ENCODE measurements around the gene STOX1.
"Not testable (repeated sequence)": the region's sequence is repeated elsewhere in the genome, so short reads cannot be mapped to it uniquely, and the experiment has no call there.

The STOX1 gene

DNA sequence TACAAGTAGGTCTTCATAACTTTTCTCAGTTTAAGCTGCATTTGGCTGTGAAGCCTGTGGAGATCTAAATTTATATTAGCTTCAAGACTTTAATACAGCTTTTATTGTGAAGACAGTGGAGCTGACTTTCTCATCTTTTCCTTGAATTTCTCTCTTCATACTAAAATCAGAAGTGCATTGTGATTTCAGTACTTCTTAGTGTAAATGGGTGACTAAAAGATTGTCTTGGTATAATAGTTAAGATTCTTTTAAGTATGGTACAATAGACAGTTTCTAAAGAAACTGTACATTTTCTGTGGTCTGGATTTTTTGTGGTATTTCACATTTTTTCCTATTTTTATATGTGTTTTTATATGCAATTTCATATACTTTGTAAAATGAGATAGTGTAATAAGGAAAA lies 107.7 kb downstream of the STOX1 start:
- Histone ChIP-seq H3K4me3 (no peak overlapping the region), H3K9me3 (no peaks in the 10 kb centered on the region), H3K27me3 (ENCODE audit: low read depth) (no peaks in the 10 kb centered on the region), H3K36me3 (replicated peaks) (peaks cover 49% of the 10 kb centered on the region), H3K4me1 (no peaks in the 10 kb centered on the region)
- no peak for DNase-seq (ENCODE audit: low spot score in 2 of 2)
- in situ Hi-C loops (cut with MboI; ENCODE audit: low sequenced_read_pairs): no loop called here

DNA sequence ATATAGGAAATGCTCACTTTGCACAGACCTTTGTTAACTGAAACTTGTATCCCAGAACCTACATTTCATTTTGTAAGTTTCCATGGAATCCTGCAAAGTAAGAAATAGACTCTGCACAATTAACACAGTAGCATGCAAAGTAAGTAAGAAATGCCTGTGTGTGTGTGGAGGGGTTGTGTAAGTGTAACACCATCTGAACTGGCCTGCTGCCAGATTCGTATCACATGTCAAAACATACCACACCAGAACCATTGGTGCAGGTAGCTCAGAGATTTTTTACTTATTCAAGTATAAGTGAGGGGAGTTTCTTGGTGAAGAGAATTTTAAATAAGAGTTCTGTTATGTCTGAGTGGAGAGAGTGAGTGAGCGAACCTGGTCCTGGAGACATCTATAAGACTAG lies 110.8 kb downstream of the STOX1 start:
- DNase-seq (ENCODE audit: low spot score in 2 of 2): no peak
- Histone ChIP-seq H3K27me3 (ENCODE audit: low read depth) (no peaks in the 10 kb centered on the region), H3K4me3 (no peak overlapping the region), H3K4me1 (no peaks in the 10 kb centered on the region), H3K36me3 (replicated peaks) (peaks cover 49% of the 10 kb centered on the region), H3K9me3 (no peaks in the 10 kb centered on the region)
- in situ Hi-C loops (cut with MboI; ENCODE audit: low sequenced_read_pairs): no loop called here

DNA sequence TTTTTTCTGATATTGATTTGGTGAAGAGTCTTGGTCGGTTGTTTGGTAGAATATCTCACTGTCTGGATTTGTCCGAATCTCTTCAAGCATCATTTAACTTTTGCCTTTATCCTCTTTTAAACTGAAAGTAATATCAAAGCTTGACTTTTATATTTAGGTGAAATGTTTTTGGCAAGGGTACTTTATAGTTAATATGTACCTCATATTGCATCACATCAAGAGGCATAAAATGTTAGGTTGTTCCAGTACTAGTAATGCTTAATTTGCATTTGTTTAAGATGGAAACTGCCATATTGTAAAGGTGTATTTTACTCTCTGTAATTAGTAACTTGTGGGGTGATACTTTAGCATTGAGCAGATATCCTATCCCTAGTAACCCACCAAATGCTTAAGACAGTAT lies 111.6 kb downstream of the STOX1 start:
- no peaks in the 10 kb centered on the region for H3K9me3 ChIP-seq
- DNase-seq (ENCODE audit: low spot score in 2 of 2): no peak
- in situ Hi-C loops (cut with MboI; ENCODE audit: low sequenced_read_pairs): no loop called here
- no peak overlapping the region for H3K4me3 ChIP-seq
- H3K27me3 ChIP-seq (ENCODE audit: low read depth): no peaks in the 10 kb centered on the region
- peaks cover 54% of the 10 kb centered on the region for H3K36me3 ChIP-seq (replicated peaks)
- no peaks in the 10 kb centered on the region for H3K4me1 ChIP-seq

DNA sequence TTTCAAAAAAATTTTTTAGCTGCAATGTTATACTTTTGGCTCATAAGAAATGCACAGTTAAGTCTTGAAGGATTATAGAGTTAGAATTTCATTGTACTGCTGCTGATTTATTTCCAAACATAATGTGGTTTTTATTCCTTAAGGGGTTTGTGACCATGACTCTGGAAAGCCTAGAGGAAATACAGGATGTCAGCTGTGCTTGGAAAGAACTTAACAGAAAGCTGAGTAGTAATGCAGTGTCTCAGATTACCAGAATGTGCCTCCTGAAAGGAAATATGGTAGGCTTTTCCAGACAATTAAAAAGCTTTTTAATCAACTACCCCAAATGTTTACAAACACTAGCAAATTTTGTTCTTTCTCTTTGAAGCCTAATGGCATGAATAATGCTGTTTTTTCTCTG lies 113.6 kb downstream of the STOX1 start:
- not testable (repeated sequence) for DNase-seq (ENCODE audit: low spot score in 2 of 2)
- H3K36me3 ChIP-seq (replicated peaks): peaks cover 60% of the 10 kb centered on the region

More for the DNA sequence above, 113.6 kb downstream of the STOX1 start:
- H3K27me3 ChIP-seq (ENCODE audit: low read depth); H3K4me1 ChIP-seq; H3K9me3 ChIP-seq; in situ Hi-C loops (cut with MboI; ENCODE audit: low sequenced_read_pairs); H3K4me3 ChIP-seq: not testable (repeated sequence)
